Pericardium fibroblast (primary cell): ENCODE results near the gene ADCY7. TPM values are rescaled to one million over a fixed set of nuclear protein-coding genes. Genes with fewer than 3 reads are reported as not detected.

Experiments
- total RNA-seq: library from RNA; depleted of rRNA; stranded (reverse); fragments of >200 nt; gene quantifications from 2 replicates; pipeline ENCODE4 v1.2.3, GENCODE V29; 2015

The ADCY7 gene
- 9.3 and 13.4 TPM in 2 replicates for total RNA-seq

DNA sequence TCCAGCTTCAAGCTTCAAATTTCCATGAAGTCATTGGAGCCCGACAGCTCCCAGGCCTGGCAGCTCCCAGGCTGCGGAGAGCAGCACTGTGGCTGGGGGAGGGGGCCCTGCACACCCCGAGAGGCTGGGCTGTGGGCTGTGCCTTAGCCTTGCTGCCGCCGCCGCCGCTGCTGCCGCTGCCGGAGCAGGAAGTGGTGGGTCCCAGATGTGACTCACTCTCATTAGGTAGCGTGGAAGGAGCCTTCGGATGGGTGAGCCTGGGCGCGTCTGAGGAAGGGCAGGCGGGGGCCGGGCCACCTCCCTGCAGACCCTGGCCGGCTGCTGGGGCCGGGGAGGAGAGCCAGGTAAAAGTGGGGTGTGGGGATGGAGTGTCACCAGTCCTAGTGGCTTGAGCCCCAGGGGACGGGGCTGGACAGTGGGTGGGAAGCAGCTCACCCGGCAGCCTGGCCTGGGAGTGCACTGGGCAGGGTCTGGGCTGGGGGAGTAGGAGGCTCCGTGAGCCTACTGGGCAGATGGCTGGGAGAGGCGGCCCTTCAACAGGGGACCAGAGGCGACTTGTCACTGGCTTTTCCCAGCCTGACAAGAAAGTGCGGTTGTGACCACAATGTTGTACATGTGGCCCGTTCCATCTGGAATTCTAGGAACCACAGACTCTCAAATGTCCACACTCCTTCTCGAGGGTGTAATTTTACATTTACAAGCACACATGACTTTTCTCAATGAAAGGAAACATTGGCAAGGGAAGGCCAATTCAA lies at the start of gene ADCY7:
Gene ADCY7 (plus strand): TSS at position 215 of the 755 bp plus-strand sequence. CDS start 21,629 bp downstream, outside the sequence.

Other genes starting within 250 kb of the ADCY7 start
- 22.2 and 27.1 TPM in 2 replicates for gene CNEP1R1, start 241.3 kb upstream of the ADCY7 start, total RNA-seq
- gene HEATR3, start 200.6 kb upstream of the ADCY7 start, total RNA-seq: 15.5 and 17.7 TPM in 2 replicates
- gene TENT4B, start 113.2 kb upstream of the ADCY7 start, total RNA-seq: 5.6 and 7.1 TPM in 2 replicates
- gene BRD7, start 102.4 kb downstream of the ADCY7 start, total RNA-seq: 29.8 and 33.0 TPM in 2 replicates